ENCODE measurements around the gene TMEM41A.

DNA sequence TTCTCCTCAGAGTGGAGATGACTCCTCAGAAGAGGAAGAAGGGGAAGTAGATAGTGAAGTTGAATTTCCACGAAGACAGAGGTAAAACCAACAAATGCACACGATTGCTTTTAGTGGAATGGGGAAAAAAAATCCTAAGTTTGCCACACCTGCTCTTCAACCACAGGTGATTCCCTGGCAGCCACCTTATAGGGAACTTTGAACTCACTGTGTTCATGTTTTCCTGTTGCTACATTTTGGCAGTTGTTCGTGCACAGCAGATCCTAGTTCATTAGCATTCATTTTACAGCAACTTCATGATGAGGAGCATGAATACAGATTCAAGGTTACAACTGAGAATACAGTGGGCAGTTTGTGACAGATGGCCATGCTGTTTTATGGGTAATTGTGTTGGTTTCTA is 21.5 kb downstream of the TMEM41A start:
- TF ChIP-seq POLR2A (IDR thresholded peaks at IDR 0.05; ENCODE audit: low read length) (no peak), GATA1 (IDR thresholded peaks at IDR 0.05; ENCODE audit: low read depth, low read length) (no peak)
